Epithelial cell of esophagus (primary cell): Measurements from ENCODE around the gene RPL18.

ENCODE experiments used
- DNase-seq: peaks from one replicate; pipeline ENCODE4 v3.0.0; 2010; ENCODE audit warnings: low read depth
- H3K4me3 ChIP-seq: 2 replicates; pipeline ENCODE4 v1.5.1; 2011; ENCODE audit warnings: mild to moderate bottlenecking, low read length, control low read depth
- TF ChIP-seq, protein P1 (sequence below): IDR thresholded peaks from 2 replicates; pipeline ENCODE4 v1.5.1; 2011; ENCODE audit warnings: low read depth, mild to moderate bottlenecking, low read length, control low read depth, inconsistent platforms; ENCODE audit not compliant: insufficient read depth; ENCODE audit errors: missing control alignments

Gene RPL18

DNA sequence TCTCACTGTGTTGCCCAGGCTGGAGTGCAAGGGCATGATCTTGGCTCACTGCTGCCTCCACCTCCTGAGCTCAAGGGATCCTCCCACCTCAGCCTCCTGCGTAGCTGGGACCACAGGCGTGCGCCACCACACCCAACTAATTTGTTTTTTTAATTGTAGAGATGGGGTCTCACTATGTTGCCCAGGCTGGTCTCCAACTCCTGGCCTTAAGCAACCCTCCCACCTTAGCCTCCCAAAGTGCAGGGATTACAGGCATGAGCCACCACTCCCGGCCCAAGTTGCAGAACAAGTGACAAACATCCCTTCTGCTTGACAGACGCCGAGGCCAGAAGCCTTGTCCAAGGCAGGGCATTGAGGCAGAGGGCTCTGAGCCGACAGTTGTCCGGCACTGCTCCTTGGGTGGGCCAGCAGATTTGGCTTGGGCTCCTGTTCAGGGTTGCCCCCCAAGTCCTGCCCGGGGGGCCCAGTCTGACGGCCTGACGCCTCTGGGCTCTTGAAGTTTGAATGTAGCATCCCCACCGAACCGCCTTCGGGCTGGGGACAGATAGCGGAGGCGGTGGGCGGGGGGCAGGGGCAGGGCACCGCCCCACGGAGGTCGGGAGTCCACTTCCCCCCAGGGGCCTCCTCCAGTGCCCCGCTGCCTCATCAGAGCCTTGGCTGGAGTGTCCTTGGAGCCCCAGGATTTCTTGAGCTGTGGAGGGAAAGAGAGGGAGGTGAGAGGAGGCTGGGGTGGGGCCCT, 18.1 kb downstream of the RPL18 start:
- no peak overlapping the region for H3K4me3 ChIP-seq
- TF ChIP-seq, protein P1, sequence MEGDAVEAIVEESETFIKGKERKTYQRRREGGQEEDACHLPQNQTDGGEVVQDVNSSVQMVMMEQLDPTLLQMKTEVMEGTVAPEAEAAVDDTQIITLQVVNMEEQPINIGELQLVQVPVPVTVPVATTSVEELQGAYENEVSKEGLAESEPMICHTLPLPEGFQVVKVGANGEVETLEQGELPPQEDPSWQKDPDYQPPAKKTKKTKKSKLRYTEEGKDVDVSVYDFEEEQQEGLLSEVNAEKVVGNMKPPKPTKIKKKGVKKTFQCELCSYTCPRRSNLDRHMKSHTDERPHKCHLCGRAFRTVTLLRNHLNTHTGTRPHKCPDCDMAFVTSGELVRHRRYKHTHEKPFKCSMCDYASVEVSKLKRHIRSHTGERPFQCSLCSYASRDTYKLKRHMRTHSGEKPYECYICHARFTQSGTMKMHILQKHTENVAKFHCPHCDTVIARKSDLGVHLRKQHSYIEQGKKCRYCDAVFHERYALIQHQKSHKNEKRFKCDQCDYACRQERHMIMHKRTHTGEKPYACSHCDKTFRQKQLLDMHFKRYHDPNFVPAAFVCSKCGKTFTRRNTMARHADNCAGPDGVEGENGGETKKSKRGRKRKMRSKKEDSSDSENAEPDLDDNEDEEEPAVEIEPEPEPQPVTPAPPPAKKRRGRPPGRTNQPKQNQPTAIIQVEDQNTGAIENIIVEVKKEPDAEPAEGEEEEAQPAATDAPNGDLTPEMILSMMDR, result no peak
- no peak for DNase-seq

DNA sequence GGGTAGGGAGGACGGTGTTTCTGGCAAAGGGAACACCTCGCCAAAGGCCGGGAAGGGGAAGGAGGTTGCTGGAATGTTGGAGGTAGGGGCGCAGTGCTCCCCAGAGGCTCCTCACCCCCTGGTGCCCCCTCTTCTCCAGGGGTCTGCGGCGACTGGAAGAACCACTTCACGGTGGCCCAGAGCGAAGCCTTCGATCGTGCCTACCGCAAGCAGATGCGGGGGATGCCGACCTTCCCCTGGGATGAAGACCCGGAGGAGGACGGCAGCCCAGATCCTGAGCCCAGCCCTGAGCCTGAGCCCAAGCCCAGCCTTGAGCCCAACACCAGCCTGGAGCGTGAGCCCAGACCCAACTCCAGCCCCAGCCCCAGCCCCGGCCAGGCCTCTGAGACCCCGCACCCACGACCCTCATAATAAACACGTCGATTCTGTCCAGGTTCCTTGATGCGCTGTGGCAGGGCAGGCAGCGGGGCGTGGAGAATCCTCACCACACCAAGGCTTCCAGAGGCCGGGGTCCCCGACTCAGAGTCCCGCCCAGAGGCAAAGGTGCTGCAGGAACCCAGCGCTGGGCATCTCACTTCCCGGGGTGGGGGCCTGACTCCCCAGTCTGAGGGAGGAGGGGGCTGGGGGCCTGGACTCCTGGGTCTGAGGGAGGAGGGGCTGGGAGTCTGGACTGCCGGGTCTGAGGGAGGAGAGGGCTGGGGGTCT, 19.8 kb downstream of the RPL18 start:
- no peak for DNase-seq
- TF ChIP-seq, protein P1, result no peak
- no peak overlapping the region for H3K4me3 ChIP-seq

DNA sequence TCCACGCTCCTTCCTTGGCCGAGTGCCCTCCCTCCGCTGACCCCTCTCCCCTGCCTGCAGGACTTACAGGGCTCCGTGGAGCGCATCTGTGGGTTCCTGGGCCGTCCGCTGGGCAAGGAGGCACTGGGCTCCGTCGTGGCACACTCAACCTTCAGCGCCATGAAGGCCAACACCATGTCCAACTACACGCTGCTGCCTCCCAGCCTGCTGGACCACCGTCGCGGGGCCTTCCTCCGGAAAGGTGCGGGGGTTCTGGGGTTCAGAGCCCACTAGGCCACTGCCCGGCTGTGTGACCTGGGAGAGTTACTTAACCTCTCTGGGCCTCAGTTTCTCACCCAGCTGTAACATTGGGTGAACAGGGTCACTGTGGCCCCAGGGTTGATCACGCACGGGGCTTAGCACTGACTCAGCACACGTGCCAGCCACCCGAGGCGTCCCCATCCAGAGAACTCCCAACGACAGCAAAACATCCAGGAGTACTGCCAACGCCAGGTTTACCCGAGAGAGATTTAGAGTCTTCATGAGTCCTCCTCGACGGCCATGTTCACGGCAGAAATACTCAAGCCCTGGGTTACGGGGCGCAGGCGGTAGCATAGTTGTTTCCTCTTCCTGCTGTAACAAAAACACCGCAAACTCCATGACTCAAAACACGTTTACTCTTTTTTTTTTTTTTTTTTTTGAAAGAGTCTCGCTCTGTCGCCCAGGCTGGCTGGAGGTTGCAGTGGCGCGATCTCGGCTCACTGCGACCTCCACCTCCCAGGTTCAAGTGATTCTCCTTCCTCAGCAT, 22.1 kb downstream of the RPL18 start:
- TF ChIP-seq, protein P1, result no peak
- no peak for DNase-seq
- no peak overlapping the region for H3K4me3 ChIP-seq

DNA sequence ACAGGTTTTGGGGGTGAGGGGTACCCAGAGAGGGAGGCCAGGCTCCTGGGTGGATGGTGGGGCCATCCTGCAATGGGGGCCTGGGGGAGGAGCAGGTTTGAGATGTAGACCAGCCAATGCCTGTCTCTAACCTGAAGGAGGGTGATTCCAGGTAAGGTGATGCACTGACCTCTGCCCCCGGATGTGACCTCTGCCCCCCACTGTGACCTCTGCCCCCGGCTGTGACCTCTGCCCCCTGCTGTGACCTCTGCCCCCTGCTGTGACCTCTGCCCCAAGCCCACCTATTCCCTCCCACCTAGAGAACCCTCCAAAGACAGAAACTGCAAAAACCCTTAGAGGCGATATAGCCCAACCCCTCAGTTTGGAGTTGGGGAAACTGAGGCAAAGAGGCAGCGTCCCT, 22.7 kb downstream of the RPL18 start:
- no peak for DNase-seq
- no peak overlapping the region for H3K4me3 ChIP-seq
- TF ChIP-seq, protein P1, result no peak

DNA sequence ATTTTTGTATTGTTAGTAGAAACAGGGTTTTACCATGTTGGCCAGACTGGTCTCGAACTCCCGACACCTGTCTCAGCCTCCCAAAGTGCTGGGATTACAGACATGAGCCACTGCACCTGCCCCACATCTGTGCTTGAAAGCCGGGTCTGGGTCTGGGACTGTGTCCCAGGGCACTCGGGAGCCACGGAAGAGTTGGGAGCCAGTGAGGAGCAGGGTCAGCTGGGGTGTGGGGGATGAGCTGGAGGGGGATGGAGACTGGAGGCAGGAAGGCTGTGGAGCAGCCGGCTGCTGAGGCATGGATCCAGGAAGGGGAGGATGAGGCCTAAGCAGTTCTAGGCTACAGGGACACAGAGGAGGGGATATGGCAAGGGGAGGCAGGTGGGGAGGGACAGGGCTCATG, 23.1 kb downstream of the RPL18 start:
- TF ChIP-seq, protein P1, result no peak
- no peak overlapping the region for H3K4me3 ChIP-seq
- no peak for DNase-seq

DNA sequence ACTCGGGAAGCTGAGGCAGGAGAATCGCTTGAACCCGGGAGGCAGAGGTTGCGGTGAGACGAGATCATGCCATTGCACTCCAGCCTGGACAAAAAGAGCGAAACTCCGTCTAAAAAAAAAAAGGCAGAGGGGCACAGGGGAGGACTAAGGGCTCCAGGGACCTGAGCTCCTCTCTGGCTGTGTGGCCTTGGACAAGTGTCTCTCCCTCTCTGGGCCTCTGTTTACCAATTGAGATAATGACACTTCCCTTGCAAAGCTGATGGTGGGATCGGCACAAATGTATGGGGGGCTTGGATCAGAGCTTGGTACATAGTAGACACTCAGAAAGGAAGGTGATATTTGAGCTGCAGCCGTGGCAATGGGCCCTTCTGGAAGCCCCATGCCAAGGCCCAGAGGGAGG, 23.8 kb downstream of the RPL18 start:
- TF ChIP-seq, protein P1, result no peak
- H3K4me3 ChIP-seq, result no peak overlapping the region
- no peak for DNase-seq
